GM12872 (cell line): ENCODE measurements around the gene CLCN7.

Source experiments
- CTCF ChIP-seq: IDR thresholded peaks from 3 replicates; pipeline ENCODE4 v1.5.1; 2011; ENCODE audit warnings: low read depth, mild to moderate bottlenecking, low read length, moderate library complexity; ENCODE audit not compliant: insufficient read depth

The CLCN7 gene

GRCh38 chr16:1500465-1501150 lies 25.8 kb upstream of the CLCN7 start:
- no peak for TF ChIP-seq CTCF

- no peak for TF ChIP-seq CTCF
Observed at GRCh38 chr16:1499756-1500464, 25.1 kb upstream of the CLCN7 start.

- no peak for TF ChIP-seq CTCF
Observed at GRCh38 chr16:1498899-1499676, 24.3 kb upstream of the CLCN7 start.

GRCh38 chr16:1497014-1497598 lies 22.3 kb upstream of the CLCN7 start:
- no peak for TF ChIP-seq CTCF

- TF ChIP-seq CTCF: no peak
Observed at GRCh38 chr16:1496464-1496863, 21.6 kb upstream of the CLCN7 start.

- TF ChIP-seq CTCF: no peak
Observed at GRCh38 chr16:1495889-1496262, 21.0 kb upstream of the CLCN7 start.
